Neural cell (in vitro differentiated cells): ENCODE data around the gene SMIM1.

Source experiments
- EP300 ChIP-seq: fragments of 450-650 bp; conservative IDR thresholded peaks from 2 replicates; pipeline ENCODE4 v1.6.1; 2014; ENCODE audit warnings: antibody characterized with exemption, mild to moderate bottlenecking, moderate library complexity; ENCODE audit not compliant: poor library complexity, severe bottlenecking
- EZH2 ChIP-seq: fragments of 200-600, 300-800 bp; shearing (Covaris generic), sonication (generic); IDR thresholded peaks from 2 replicates; pipeline ENCODE4 v1.6.1; 2014; ENCODE audit warnings: antibody characterized with exemption, low read length, borderline replicate concordance, mild to moderate bottlenecking; ENCODE audit not compliant: insufficient read depth, poor library complexity, severe bottlenecking
- MXI1 ChIP-seq: fragments of 450-650 bp; conservative IDR thresholded peaks from 2 replicates; pipeline ENCODE4 v1.6.1; 2014; ENCODE audit warnings: antibody characterized with exemption, mild to moderate bottlenecking; ENCODE audit not compliant: poor library complexity, severe bottlenecking
- POLR2AphosphoS5 ChIP-seq: IDR thresholded peaks from 2 replicates; pipeline ENCODE4 v1.6.1; 2012
- RAD21 ChIP-seq: fragments of 450-650 bp; conservative IDR thresholded peaks from 2 replicates; pipeline ENCODE4 v1.6.1; 2014; ENCODE audit warnings: antibody characterized with exemption, mild to moderate bottlenecking, moderate library complexity
- SMC3 ChIP-seq: fragments of 450-650 bp; conservative IDR thresholded peaks from 2 replicates; pipeline ENCODE4 v1.6.1; 2014; ENCODE audit warnings: antibody characterized with exemption, mild to moderate bottlenecking, moderate library complexity; ENCODE audit not compliant: poor library complexity
- TAF1 ChIP-seq: IDR thresholded peaks from 2 replicates; pipeline ENCODE4 v1.6.1; 2012; ENCODE audit warnings: low read depth
- TF ChIP-seq, protein P1 (sequence below): fragments of 450-650 bp; IDR thresholded peaks from 2 replicates; pipeline ENCODE4 v1.5.1; 2014; ENCODE audit warnings: antibody characterized with exemption, mild to moderate bottlenecking, moderate library complexity; ENCODE audit not compliant: poor library complexity, severe bottlenecking
- TF ChIP-seq, protein P2 (sequence below): IDR thresholded peaks from 2 replicates; pipeline ENCODE4 v1.6.1; 2012; ENCODE audit warnings: borderline replicate concordance

DNA sequence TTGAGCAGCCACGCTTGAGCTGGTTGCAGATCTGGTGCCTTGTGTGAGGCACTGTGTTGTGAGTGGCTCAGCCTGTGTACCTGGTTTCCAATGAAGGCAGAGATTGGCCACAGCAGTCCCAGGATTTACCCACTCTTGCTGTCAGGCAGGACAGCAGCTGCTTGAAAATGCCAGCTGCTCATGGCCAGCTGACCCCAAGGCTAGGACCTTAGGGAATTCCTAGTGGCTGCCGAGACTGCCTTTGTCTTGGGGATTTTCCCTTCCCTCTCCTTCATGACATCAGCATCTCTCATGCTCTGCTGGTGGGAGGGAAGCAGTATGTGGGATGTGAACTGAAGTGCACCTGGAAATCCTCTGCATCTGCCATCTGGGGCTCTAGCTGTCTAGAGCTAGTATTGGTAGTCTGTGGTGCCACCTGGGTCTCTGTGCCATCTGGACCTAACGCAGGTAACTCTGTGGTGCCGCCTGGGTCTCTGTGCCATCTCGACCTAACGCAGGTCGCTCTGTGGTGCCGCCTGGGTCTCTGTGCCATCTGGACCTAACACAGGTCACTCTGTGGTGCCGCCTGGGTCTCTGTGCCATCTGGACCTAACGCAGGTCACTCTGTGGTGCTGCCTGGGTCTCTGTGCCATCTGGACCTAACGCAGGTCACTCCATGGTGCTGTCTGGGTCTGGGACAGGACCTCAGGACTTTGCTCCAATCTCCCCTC lies 27.6 kb downstream of the SMIM1 start:
- TF ChIP-seq, protein P1, sequence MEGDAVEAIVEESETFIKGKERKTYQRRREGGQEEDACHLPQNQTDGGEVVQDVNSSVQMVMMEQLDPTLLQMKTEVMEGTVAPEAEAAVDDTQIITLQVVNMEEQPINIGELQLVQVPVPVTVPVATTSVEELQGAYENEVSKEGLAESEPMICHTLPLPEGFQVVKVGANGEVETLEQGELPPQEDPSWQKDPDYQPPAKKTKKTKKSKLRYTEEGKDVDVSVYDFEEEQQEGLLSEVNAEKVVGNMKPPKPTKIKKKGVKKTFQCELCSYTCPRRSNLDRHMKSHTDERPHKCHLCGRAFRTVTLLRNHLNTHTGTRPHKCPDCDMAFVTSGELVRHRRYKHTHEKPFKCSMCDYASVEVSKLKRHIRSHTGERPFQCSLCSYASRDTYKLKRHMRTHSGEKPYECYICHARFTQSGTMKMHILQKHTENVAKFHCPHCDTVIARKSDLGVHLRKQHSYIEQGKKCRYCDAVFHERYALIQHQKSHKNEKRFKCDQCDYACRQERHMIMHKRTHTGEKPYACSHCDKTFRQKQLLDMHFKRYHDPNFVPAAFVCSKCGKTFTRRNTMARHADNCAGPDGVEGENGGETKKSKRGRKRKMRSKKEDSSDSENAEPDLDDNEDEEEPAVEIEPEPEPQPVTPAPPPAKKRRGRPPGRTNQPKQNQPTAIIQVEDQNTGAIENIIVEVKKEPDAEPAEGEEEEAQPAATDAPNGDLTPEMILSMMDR: no peak
- TF ChIP-seq, protein P2, sequence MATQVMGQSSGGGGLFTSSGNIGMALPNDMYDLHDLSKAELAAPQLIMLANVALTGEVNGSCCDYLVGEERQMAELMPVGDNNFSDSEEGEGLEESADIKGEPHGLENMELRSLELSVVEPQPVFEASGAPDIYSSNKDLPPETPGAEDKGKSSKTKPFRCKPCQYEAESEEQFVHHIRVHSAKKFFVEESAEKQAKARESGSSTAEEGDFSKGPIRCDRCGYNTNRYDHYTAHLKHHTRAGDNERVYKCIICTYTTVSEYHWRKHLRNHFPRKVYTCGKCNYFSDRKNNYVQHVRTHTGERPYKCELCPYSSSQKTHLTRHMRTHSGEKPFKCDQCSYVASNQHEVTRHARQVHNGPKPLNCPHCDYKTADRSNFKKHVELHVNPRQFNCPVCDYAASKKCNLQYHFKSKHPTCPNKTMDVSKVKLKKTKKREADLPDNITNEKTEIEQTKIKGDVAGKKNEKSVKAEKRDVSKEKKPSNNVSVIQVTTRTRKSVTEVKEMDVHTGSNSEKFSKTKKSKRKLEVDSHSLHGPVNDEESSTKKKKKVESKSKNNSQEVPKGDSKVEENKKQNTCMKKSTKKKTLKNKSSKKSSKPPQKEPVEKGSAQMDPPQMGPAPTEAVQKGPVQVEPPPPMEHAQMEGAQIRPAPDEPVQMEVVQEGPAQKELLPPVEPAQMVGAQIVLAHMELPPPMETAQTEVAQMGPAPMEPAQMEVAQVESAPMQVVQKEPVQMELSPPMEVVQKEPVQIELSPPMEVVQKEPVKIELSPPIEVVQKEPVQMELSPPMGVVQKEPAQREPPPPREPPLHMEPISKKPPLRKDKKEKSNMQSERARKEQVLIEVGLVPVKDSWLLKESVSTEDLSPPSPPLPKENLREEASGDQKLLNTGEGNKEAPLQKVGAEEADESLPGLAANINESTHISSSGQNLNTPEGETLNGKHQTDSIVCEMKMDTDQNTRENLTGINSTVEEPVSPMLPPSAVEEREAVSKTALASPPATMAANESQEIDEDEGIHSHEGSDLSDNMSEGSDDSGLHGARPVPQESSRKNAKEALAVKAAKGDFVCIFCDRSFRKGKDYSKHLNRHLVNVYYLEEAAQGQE: no peak
- TF ChIP-seq EP300 (no peak), SMC3 (no peak), RAD21 (no peak), POLR2AphosphoS5 (no peak), TAF1 (no peak), EZH2 (no peak), MXI1 (no peak)
